GM18858 (cell line): Measurements from ENCODE around the gene RBPJ.

Experiments used
- ATAC-seq: cut with Tn5 transposase; IDR thresholded peaks from one replicate; pipeline ENCODE4 v1.9.1; 2021; ENCODE audit not compliant: unreplicated experiment

The RBPJ gene

GRCh38 chr4:26484516-26484915 is 163.7 kb downstream of the RBPJ start:
- no peak for ATAC-seq
